H9 (cell line): ENCODE measurements around the gene ACTR2. TPM values are rescaled to one million over a fixed set of nuclear protein-coding genes. Genes with fewer than 3 reads are reported as not detected.
A peak's percentile ranks its signal among the peaks of the same experiment; 100 is the strongest.

ENCODE experiments used
- DNase-seq: peaks from one replicate; pipeline ENCODE4 v3.0.0-alpha.2; 2017
- H2AFZ ChIP-seq: one replicate; pipeline ENCODE4 v1.6.1; 2013; ENCODE audit warnings: mild to moderate bottlenecking, low read length, control low read depth, moderate library complexity
- H2AK5ac ChIP-seq: 2 replicates; pipeline ENCODE4 v1.6.1; 2013; ENCODE audit warnings: low read length, control low read depth, mixed read lengths; ENCODE audit not compliant: insufficient read length
- H2BK120ac ChIP-seq: one replicate; pipeline ENCODE4 v1.6.1; 2013; ENCODE audit warnings: low read depth, mild to moderate bottlenecking, low read length, control low read depth, inconsistent platforms; ENCODE audit not compliant: poor library complexity, severe bottlenecking
- H2BK12ac ChIP-seq: 2 replicates; pipeline ENCODE4 v1.6.1; 2013; ENCODE audit warnings: low read length, control low read depth, mixed read lengths, low read depth; ENCODE audit not compliant: insufficient read length
- H2BK15ac ChIP-seq: 2 replicates; pipeline ENCODE4 v1.6.1; 2013; ENCODE audit warnings: low read depth, low read length, control low read depth
- H2BK20ac ChIP-seq: one replicate; pipeline ENCODE4 v1.6.1; 2013; ENCODE audit warnings: low read depth, mild to moderate bottlenecking, low read length, control low read depth, inconsistent platforms; ENCODE audit not compliant: poor library complexity, severe bottlenecking
- H2BK5ac ChIP-seq: 2 replicates; pipeline ENCODE4 v1.6.1; 2013; ENCODE audit warnings: low read length, control low read depth, mixed read lengths; ENCODE audit not compliant: insufficient read length
- H3K14ac ChIP-seq: 2 replicates; pipeline ENCODE4 v1.6.1; 2013; ENCODE audit warnings: low read length, control low read depth; ENCODE audit not compliant: insufficient read depth
- H3K18ac ChIP-seq: 2 replicates; pipeline ENCODE4 v1.6.1; 2013; ENCODE audit warnings: low read depth, mild to moderate bottlenecking, mixed read lengths, low read length, control low read depth; ENCODE audit not compliant: insufficient read length
- H3K23ac ChIP-seq: 2 replicates; pipeline ENCODE4 v1.6.1; 2013; ENCODE audit warnings: low read length, control low read depth, mixed read lengths, low read depth; ENCODE audit not compliant: insufficient read length
- H3K23me2 ChIP-seq: 2 replicates; pipeline ENCODE4 v1.6.1; 2013; ENCODE audit warnings: low read depth, mild to moderate bottlenecking, mixed read lengths, low read length, control low read depth; ENCODE audit not compliant: insufficient read length, poor library complexity, severe bottlenecking
- H3K27ac ChIP-seq: 2 replicates; pipeline ENCODE4 v1.5.1; 2013; ENCODE audit warnings: low read length, control low read depth, mixed read lengths, low read depth; ENCODE audit not compliant: insufficient read length
- H3K27me3 ChIP-seq: 2 replicates; pipeline ENCODE4 v1.6.1; 2013; ENCODE audit warnings: low read length, control low read depth, inconsistent platforms; ENCODE audit not compliant: insufficient read depth
- H3K4ac ChIP-seq: 2 replicates; pipeline ENCODE4 v1.6.1; 2013; ENCODE audit warnings: low read depth, mild to moderate bottlenecking, control low read depth, inconsistent platforms, low read length, moderate library complexity
- H3K4me1 ChIP-seq: 2 replicates; pipeline ENCODE4 v1.6.1; 2013; ENCODE audit warnings: low read length, control low read depth, inconsistent platforms; ENCODE audit not compliant: insufficient read depth
- H3K4me2 ChIP-seq: 2 replicates; pipeline ENCODE4 v1.6.1; 2013; ENCODE audit warnings: low read length, control low read depth, mixed read lengths; ENCODE audit not compliant: insufficient read length, insufficient read depth
- H3K56ac ChIP-seq: 2 replicates; pipeline ENCODE4 v1.6.1; 2013; ENCODE audit warnings: low read depth, mild to moderate bottlenecking, mixed read lengths, low read length, control low read depth; ENCODE audit not compliant: insufficient read length
- H3K79me1 ChIP-seq: 2 replicates; pipeline ENCODE4 v1.6.1; 2013; ENCODE audit warnings: low read depth, mild to moderate bottlenecking, moderate library complexity, low read length, control low read depth, inconsistent platforms; ENCODE audit not compliant: insufficient read depth, poor library complexity, severe bottlenecking
- H3K79me2 ChIP-seq: 2 replicates; pipeline ENCODE4 v1.6.1; 2013; ENCODE audit warnings: low read length, control low read depth, inconsistent platforms; ENCODE audit not compliant: insufficient read depth
- H3K9ac ChIP-seq: 2 replicates; pipeline ENCODE4 v1.6.1; 2013; ENCODE audit warnings: low read length, control low read depth, mixed read lengths; ENCODE audit not compliant: insufficient read length; ENCODE audit errors: extremely low read depth
- H3K9me3 ChIP-seq: one replicate; pipeline ENCODE4 v1.6.1; 2013; ENCODE audit warnings: low read depth, low read length, inconsistent platforms; ENCODE audit not compliant: control insufficient read depth
- H3T11ph ChIP-seq: one replicate; pipeline ENCODE4 v1.6.1; 2013; ENCODE audit warnings: mild to moderate bottlenecking, low read length, control low read depth, inconsistent platforms
- H4K20me1 ChIP-seq: one replicate; pipeline ENCODE4 v1.6.1; 2013; ENCODE audit not compliant: control insufficient read depth, insufficient read length, insufficient read depth
- H4K5ac ChIP-seq: 2 replicates; pipeline ENCODE4 v1.6.1; 2013; ENCODE audit warnings: low read depth, mild to moderate bottlenecking, mixed read lengths, low read length, control low read depth; ENCODE audit not compliant: insufficient read length
- H4K8ac ChIP-seq: replicated peaks from 2 replicates; pipeline ENCODE4 v1.6.1; 2013; ENCODE audit warnings: low read length, control low read depth, mixed read lengths, low read depth; ENCODE audit not compliant: insufficient read length
- H4K91ac ChIP-seq: 2 replicates; pipeline ENCODE4 v1.6.1; 2013; ENCODE audit warnings: low read depth, mild to moderate bottlenecking, moderate library complexity, mixed read lengths, low read length, control low read depth; ENCODE audit not compliant: insufficient read length
- H3K27ac Mint-ChIP-seq, 3 experiments: 2 replicates in 2 of 3; 3 replicates in 1 of 3; pipeline ENCODE4 v1.8.0; 2020 to 2021; ENCODE audit warnings: mixed read lengths in 3 of 3, mild to moderate bottlenecking in 1 of 3, moderate library complexity in 1 of 3
- H3K27me3 Mint-ChIP-seq: 2 replicates; pipeline ENCODE4 v1.8.0; 2021; ENCODE audit warnings: low read depth, mild to moderate bottlenecking, moderate library complexity, mixed read lengths
- H3K36me3 Mint-ChIP-seq, 3 experiments: 2 replicates in 2 of 3; 3 replicates in 1 of 3; pipeline ENCODE4 v1.8.0; 2020 to 2021; ENCODE audit warnings: low read depth in 3 of 3, mixed read lengths in 3 of 3; ENCODE audit not compliant: insufficient read depth in 1 of 3
- H3K4me1 Mint-ChIP-seq, 2 experiments: 2 replicates each; pipeline ENCODE4 v1.8.0; 2020; ENCODE audit warnings: mixed read lengths in 2 of 2
- H3K4me3 Mint-ChIP-seq, 2 experiments: 2 replicates in 1 of 2; 3 replicates in 1 of 2; pipeline ENCODE4 v1.8.0; 2020 to 2021; ENCODE audit warnings: mild to moderate bottlenecking in 2 of 2, mixed read lengths in 2 of 2, moderate library complexity in 1 of 2
- H3K9me3 Mint-ChIP-seq, 2 experiments: 2 replicates in 1 of 2; 3 replicates in 1 of 2; pipeline ENCODE4 v1.8.0; 2020; ENCODE audit warnings: mild to moderate bottlenecking in 2 of 2, mixed read lengths in 2 of 2, moderate library complexity in 1 of 2
- WGBS: extraction: QIAGEN DNeasy Blood & Tissue Kit; methylation state at CpG from one replicate; pipeline ENCODE4 v1.1.7; 2013; ENCODE audit warnings: missing lambda C conversion rate, low lambda C conversion rate, mixed read lengths; ENCODE audit not compliant: insufficient read length; ENCODE audit errors: extremely low coverage; 5-methylcytosine and 5-hydroxymethylcytosine counted together
- total RNA-seq: library from RNA; stranded (reverse); gene quantifications from 2 replicates; pipeline ENCODE4 v1.2.1, GENCODE V29; 2021
- TF ChIP-seq, protein P1 (sequence below): fragments of 200-600 bp; sonication (generic); conservative IDR thresholded peaks from 3 replicates; pipeline ENCODE4 v1.8.0; 2021; ENCODE audit warnings: antibody characterized with exemption, mild to moderate bottlenecking

The ACTR2 gene
- total RNA-seq, 1 experiment from 2014 or later, result 176 TPM

DNA sequence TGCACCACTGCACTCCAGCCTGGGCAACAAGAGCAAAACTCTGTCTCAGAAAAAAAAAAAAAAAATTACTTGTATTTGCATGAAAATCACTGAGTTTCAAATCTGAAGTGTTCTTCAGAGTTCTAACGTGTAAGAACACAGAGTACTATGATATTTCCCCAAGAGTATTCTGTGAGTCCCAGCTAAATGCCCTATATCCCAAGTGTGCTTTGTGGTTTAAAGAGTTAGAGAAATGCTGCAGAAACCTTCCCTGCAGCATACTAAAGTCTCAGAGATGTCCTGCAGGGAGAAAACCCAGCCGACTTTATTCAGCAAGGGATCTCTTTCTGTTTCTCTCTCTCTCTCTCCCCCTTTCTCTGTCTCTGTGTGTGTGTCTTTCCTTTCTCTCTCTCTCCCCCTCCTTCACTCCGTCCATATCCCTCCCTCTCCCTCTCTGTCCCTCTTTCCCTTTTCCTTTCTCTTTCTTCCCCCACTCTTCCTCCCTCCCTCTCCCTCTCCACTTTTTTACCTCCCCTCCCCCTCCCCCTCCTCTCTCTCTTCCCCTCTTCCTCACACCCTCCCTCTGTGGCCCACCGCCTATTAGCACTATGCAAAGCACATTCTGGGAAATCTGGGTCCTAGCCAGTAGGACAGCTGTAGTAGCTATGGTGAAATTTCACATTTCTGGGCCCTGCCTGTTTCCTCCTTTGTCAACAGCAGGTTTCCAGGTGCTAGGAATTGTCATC lies 54.2 kb downstream of the ACTR2 start:
- Histone ChIP-seq H3K79me2 (no peaks in the 10 kb centered on the region), H2AK5ac (no peak overlapping the region), H2BK20ac (no peak overlapping the region), H4K20me1 (no peaks in the 10 kb centered on the region), H3K27me3 (peaks cover 28% of the 10 kb centered on the region), H3T11ph (no peak overlapping the region), H4K8ac (no peak overlapping the region), H2BK12ac (no peak overlapping the region), H4K5ac (no peak overlapping the region), H3K4me1 (no peaks in the 10 kb centered on the region), H3K23ac (no peak overlapping the region), H3K18ac (no peak overlapping the region), H3K79me1 (no peaks in the 10 kb centered on the region), H3K14ac (no peak overlapping the region), H2AFZ (no peak overlapping the region), H2BK15ac (no peak overlapping the region), H3K27ac (no peak overlapping the region), H2BK5ac (no peak overlapping the region), H3K4me2 (peak overlapping the region; percentile 25), H3K9ac (no peak overlapping the region), H3K23me2 (no peaks in the 10 kb centered on the region), H3K9me3 (no peaks in the 10 kb centered on the region), H3K4ac (no peak overlapping the region), H2BK120ac (no peak overlapping the region), H3K56ac (no peak overlapping the region), H4K91ac (no peak overlapping the region)
- DNase-seq, result no peak
- H3K9me3 Mint-ChIP-seq, result peaks cover 0 to 2% of the 10 kb centered on the region in 2 experiments; a peak in 1 of 5 replicates
- TF ChIP-seq, protein P1, sequence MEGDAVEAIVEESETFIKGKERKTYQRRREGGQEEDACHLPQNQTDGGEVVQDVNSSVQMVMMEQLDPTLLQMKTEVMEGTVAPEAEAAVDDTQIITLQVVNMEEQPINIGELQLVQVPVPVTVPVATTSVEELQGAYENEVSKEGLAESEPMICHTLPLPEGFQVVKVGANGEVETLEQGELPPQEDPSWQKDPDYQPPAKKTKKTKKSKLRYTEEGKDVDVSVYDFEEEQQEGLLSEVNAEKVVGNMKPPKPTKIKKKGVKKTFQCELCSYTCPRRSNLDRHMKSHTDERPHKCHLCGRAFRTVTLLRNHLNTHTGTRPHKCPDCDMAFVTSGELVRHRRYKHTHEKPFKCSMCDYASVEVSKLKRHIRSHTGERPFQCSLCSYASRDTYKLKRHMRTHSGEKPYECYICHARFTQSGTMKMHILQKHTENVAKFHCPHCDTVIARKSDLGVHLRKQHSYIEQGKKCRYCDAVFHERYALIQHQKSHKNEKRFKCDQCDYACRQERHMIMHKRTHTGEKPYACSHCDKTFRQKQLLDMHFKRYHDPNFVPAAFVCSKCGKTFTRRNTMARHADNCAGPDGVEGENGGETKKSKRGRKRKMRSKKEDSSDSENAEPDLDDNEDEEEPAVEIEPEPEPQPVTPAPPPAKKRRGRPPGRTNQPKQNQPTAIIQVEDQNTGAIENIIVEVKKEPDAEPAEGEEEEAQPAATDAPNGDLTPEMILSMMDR, result no peak
- peaks cover 100% of the 10 kb centered on the region for H3K27me3 Mint-ChIP-seq
- no peaks in the 10 kb centered on the region for H3K36me3 Mint-ChIP-seq
- WGBS, result no CpG with 5 or more reads among the region's 4 CpGs
- H3K4me3 Mint-ChIP-seq, result peak overlapping the region in 1 of 2 experiments; percentile 27; a peak in 1 of 5 replicates
- no peak overlapping the region for H3K27ac Mint-ChIP-seq
- H3K4me1 Mint-ChIP-seq, result peaks cover 3 to 12% of the 10 kb centered on the region in 2 experiments; a peak in 3 of 4 replicates
